EH (cell line): ENCODE results near the gene CRTC1.
"Not testable (repeated sequence)": the region's sequence is repeated elsewhere in the genome, so short reads cannot be mapped to it uniquely, and the experiment has no call there.

Experiments
- DNase-seq: peaks from one replicate; pipeline ENCODE4 v3.0.0-alpha.2; 2015; ENCODE audit warnings: low read depth

Gene CRTC1

GRCh38 chr19:18804139-18804601, 120.7 kb downstream of the CRTC1 start:
- DNase-seq = no peak

GRCh38 chr19:18804643-18805042, 121.2 kb downstream of the CRTC1 start:
- DNase-seq = no peak

- DNase-seq = peak; percentile 77
Observed at GRCh38 chr19:18807861-18808331, 124.4 kb downstream of the CRTC1 start.

- DNase-seq = peak; percentile 86
Observed at GRCh38 chr19:18809149-18809868, 125.8 kb downstream of the CRTC1 start.

- DNase-seq = not testable (repeated sequence)
Observed at GRCh38 chr19:18811638-18812037, 128.2 kb downstream of the CRTC1 start.

- DNase-seq = peak; percentile 47
Observed at GRCh38 chr19:18814063-18814462, 130.6 kb downstream of the CRTC1 start.

- DNase-seq = no peak
Observed at GRCh38 chr19:18815673-18816072, 132.2 kb downstream of the CRTC1 start.

GRCh38 chr19:18816645-18817044, 133.2 kb downstream of the CRTC1 start:
- DNase-seq = not testable (repeated sequence)

GRCh38 chr19:18817574-18817973, 134.1 kb downstream of the CRTC1 start:
- DNase-seq = no peak

- no peak for DNase-seq
Observed at GRCh38 chr19:18828786-18829185, 145.3 kb downstream of the CRTC1 start.

GRCh38 chr19:18830488-18830887, 147.0 kb downstream of the CRTC1 start:
- no peak for DNase-seq

- peak; percentile 91 for DNase-seq
Observed at GRCh38 chr19:18831524-18832305, 148.2 kb downstream of the CRTC1 start, which contains the start of gene UPF1. UPF1 (plus strand) TSS chr19:18831959; CDS start chr19:18832210, 251 bp downstream.
